SU-DHL-6 (cell line): ENCODE measurements around the gene SREBF2.

ENCODE experiments used
- CTCF ChIP-seq: fragments of 200-600 bp; sonication (generic); IDR thresholded peaks from one replicate; pipeline ENCODE4 v1.5.1; 2017; ENCODE audit warnings: antibody characterized with exemption, mild to moderate bottlenecking, low read length, moderate library complexity; ENCODE audit not compliant: insufficient read depth, poor library complexity, severe bottlenecking
- EZH2phosphoT487 ChIP-seq: fragments of 200-600 bp; sonication (generic), shearing (Covaris generic); conservative IDR thresholded peaks from 2 replicates; pipeline ENCODE4 v1.6.1; 2018; ENCODE audit warnings: mild to moderate bottlenecking, antibody characterized with exemption, low read length, moderate library complexity, mixed read lengths

GRCh38 chr22:41885516-41885915, 52.6 kb downstream of the SREBF2 start:
- TF ChIP-seq EZH2phosphoT487 (no peak), CTCF (no peak)
